OCI-LY3 (cell line): ENCODE measurements around the gene FOXRED1.
"Not testable (repeated sequence)": the region's sequence is repeated elsewhere in the genome, so short reads cannot be mapped to it uniquely, and the experiment has no call there.

Experiments
- H2AFZ ChIP-seq: fragments of 200-600, 300-600 bp; shearing (Covaris generic); 2 replicates; pipeline ENCODE4 v1.6.0; 2014; ENCODE audit warnings: antibody characterized with exemption, low read depth, low read length
- H3K27ac ChIP-seq: fragments of 200-600, 300-600 bp; sonication (generic); 2 replicates; pipeline ENCODE4 v1.5.1; 2014; ENCODE audit warnings: mild to moderate bottlenecking, low read length, moderate library complexity, mixed read lengths
- H3K27me3 ChIP-seq: fragments of 200-600, 300-600 bp; sonication (generic); 2 replicates; pipeline ENCODE4 v1.6.1; 2014; ENCODE audit warnings: low read depth, low read length, mixed read lengths
- H3K36me3 ChIP-seq: fragments of 200-600, 300-600 bp; sonication (generic); replicated peaks from 2 replicates; pipeline ENCODE3; 2014; ENCODE audit warnings: low read depth, low read length, mixed read lengths
- H3K4me1 ChIP-seq: fragments of 300-600, 200-600 bp; sonication (generic); 2 replicates; pipeline ENCODE4 v1.6.1; 2014; ENCODE audit warnings: low read length, mixed read lengths
- H3K4me2 ChIP-seq: fragments of 200-600, 300-600 bp; sonication (generic); 2 replicates; pipeline ENCODE4 v1.6.1; 2014; ENCODE audit warnings: low read length, mixed read lengths
- H3K4me3 ChIP-seq: fragments of 300-600, 200-600 bp; sonication (generic); 2 replicates; pipeline ENCODE4 v1.5.1; 2014; ENCODE audit warnings: antibody characterized with exemption, mild to moderate bottlenecking, low read length, moderate library complexity
- H3K79me2 ChIP-seq: fragments of 300-600, 200-600 bp; shearing (Covaris generic); 2 replicates; pipeline ENCODE4 v1.6.1; 2014; ENCODE audit warnings: mild to moderate bottlenecking, low read length, mixed read lengths
- H3K9ac ChIP-seq: fragments of 300-600, 200-600 bp; shearing (Covaris generic); 2 replicates; pipeline ENCODE4 v1.6.0; 2014; ENCODE audit warnings: mild to moderate bottlenecking, low read length, moderate library complexity
- H3K9me3 ChIP-seq: fragments of 200-600, 300-600 bp; shearing (Covaris generic); 2 replicates; pipeline ENCODE4 v1.6.1; 2014; ENCODE audit warnings: low read length, mixed read lengths; ENCODE audit not compliant: insufficient read depth
- H4K20me1 ChIP-seq: fragments of 200-600, 300-600 bp; sonication (generic); 2 replicates; pipeline ENCODE4 v1.6.1; 2016; ENCODE audit warnings: low read length, mixed read lengths; ENCODE audit not compliant: insufficient read depth
- EZH2phosphoT487 ChIP-seq: fragments of 200-600 bp; shearing (Covaris generic); IDR thresholded peaks from 2 replicates; pipeline ENCODE4 v1.6.1; 2018; ENCODE audit warnings: antibody characterized with exemption, mixed run types, low read depth
- TF ChIP-seq, protein P1 (sequence below): fragments of 200-600, 300-600 bp; sonication (generic); IDR thresholded peaks from 2 replicates; pipeline ENCODE4 v1.5.1; 2014; ENCODE audit warnings: antibody characterized with exemption, low read length, low read depth

FOXRED1 gene

DNA sequence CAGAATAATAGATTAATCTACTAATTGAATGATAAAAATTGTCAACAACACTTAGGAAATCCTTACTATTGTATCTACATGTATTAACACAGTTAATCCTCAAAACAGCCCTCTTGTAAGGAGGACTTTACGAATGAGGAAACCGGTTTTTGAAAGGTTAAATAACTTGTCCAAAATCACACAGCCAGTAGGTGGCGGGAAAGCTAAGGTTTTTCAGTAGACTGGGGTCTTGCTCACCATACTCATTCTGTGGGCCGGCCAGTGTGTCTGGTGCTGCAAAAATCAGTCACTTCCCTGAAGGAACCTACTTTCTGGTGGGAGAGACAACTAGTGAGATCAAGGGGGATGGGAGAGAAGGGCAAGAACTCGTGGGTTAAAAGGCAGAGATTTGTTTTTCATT is 38.8 kb downstream of the FOXRED1 start:
- H3K4me3 ChIP-seq: no peak overlapping the region

DNA sequence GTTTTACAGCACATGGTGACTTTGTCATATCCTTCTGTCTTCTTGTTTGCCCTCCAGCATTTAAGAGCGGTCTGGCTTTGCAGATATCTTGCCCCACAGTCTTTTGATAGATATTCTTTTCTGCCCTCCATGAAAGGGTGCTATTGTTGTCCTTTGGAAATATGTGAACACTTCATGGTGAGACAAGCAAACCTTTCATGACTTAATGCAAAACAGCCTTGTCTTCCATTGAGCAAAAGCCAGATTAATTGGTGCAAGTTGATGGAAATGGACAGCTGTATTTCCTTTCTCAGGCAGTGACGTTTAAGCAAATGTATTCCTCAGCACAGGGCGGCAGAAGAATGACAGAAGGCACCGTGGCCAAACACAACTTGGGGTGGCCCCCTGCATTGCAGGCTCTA is 39.3 kb downstream of the FOXRED1 start:
- Histone ChIP-seq H3K9me3 (no peaks in the 10 kb centered on the region), H3K27ac (no peak overlapping the region), H3K9ac (no peak overlapping the region), H3K4me3 (no peak overlapping the region), H3K4me2 (no peak overlapping the region), H4K20me1 (peaks cover 24% of the 10 kb centered on the region), H3K4me1 (peaks cover 47% of the 10 kb centered on the region), H3K36me3 (peaks cover 33% of the 10 kb centered on the region), H3K79me2 (peaks cover 40% of the 10 kb centered on the region), H2AFZ (no peak overlapping the region), H3K27me3 (no peaks in the 10 kb centered on the region)
- TF ChIP-seq, protein P1, sequence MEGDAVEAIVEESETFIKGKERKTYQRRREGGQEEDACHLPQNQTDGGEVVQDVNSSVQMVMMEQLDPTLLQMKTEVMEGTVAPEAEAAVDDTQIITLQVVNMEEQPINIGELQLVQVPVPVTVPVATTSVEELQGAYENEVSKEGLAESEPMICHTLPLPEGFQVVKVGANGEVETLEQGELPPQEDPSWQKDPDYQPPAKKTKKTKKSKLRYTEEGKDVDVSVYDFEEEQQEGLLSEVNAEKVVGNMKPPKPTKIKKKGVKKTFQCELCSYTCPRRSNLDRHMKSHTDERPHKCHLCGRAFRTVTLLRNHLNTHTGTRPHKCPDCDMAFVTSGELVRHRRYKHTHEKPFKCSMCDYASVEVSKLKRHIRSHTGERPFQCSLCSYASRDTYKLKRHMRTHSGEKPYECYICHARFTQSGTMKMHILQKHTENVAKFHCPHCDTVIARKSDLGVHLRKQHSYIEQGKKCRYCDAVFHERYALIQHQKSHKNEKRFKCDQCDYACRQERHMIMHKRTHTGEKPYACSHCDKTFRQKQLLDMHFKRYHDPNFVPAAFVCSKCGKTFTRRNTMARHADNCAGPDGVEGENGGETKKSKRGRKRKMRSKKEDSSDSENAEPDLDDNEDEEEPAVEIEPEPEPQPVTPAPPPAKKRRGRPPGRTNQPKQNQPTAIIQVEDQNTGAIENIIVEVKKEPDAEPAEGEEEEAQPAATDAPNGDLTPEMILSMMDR: no peak
- TF ChIP-seq EZH2phosphoT487: no peak

More for the DNA sequence above, 38.8 kb downstream of the FOXRED1 start:
- Histone ChIP-seq H3K36me3 (peaks cover 29% of the 10 kb centered on the region), H3K9me3 (no peaks in the 10 kb centered on the region), H3K9ac (no peak overlapping the region), H3K27me3 (no peaks in the 10 kb centered on the region), H3K4me1 (peaks cover 46% of the 10 kb centered on the region), H3K4me2 (no peak overlapping the region), H3K79me2 (peaks cover 41% of the 10 kb centered on the region), H2AFZ (no peak overlapping the region), H4K20me1 (peaks cover 24% of the 10 kb centered on the region), H3K27ac (no peak overlapping the region)
- TF ChIP-seq, protein P1: peak; percentile 56
- no peak for TF ChIP-seq EZH2phosphoT487

DNA sequence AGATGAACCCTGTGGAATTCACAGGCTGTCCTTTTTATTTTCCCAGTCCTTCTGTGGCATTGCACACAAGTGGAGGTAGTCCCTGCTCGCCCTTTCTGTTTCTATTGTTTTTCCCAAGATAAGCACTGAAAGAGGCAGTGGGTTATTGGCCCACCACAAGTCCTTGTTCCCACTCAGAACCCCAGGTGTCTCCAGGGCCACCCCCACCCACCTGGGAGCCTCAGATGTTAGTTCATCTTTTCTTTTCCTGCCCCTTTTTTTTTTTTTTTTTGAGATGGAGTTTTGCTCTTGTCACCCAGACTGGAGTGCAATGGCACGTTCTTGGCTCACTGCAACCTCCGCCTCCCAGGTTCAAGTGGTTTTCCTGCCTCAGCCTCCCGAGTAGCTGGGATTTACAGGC is 39.8 kb downstream of the FOXRED1 start:
- H4K20me1 ChIP-seq: peaks cover 24% of the 10 kb centered on the region
- H3K79me2 ChIP-seq: peaks cover 35% of the 10 kb centered on the region
- not testable (repeated sequence) for H3K27me3 ChIP-seq, H3K9me3 ChIP-seq, H2AFZ ChIP-seq, H3K9ac ChIP-seq, H3K4me3 ChIP-seq, H3K4me2 ChIP-seq, H3K27ac ChIP-seq
- peaks cover 36% of the 10 kb centered on the region for H3K36me3 ChIP-seq
- H3K4me1 ChIP-seq: peaks cover 52% of the 10 kb centered on the region

DNA sequence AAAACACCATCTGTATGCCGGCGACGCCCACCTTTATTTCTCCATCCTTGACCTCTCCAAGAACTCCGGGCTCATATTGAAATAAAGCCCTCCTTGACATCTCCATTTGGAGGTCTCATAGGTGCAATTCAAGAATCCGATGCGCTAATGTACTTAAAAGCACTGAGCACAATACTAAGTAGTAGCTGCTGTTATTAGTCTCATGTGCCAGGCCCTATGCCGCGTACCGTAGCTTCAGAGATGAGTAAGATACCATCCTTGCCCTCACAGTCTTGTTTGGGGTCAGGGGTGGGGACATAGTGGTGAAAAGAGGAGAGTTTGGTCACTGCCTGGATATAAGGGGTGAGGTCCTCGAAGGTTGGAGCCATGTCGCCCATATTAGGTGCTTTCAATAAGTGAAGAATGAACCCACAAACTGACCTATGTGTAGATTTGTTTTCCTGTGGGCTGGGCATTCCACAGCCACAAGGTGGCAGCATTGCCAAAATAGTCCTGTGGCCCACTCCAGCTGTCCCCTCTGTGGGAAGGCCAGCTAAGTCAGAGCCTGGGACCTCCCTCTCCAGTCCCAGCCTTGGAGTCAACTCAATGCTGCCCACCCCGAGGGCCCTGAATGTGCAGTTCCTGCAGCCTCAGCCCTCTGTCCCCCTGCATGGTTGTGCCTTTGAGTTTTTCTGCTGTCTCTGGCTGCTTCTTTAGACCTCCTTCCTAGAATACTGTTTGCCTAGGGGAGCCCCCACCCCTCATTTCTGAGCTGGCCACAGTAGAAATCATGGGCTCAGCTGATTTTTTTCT is 41.4 kb downstream of the FOXRED1 start:
- Histone ChIP-seq H3K9ac (no peak overlapping the region), H3K4me3 (no peak overlapping the region), H3K4me1 (peaks cover 60% of the 10 kb centered on the region), H3K79me2 (peaks cover 29% of the 10 kb centered on the region), H3K9me3 (no peaks in the 10 kb centered on the region), H2AFZ (no peak overlapping the region), H3K27me3 (no peaks in the 10 kb centered on the region), H3K36me3 (peaks cover 45% of the 10 kb centered on the region), H3K4me2 (peak overlapping the region; percentile 31), H3K27ac (peak overlapping the region; percentile 77), H4K20me1 (peaks cover 26% of the 10 kb centered on the region)
- no peak for TF ChIP-seq EZH2phosphoT487
- TF ChIP-seq, protein P1: peak; percentile 94
